Stimulated activated CD8-positive, alpha-beta memory T cell treated with anti-CD3 and anti-CD28 coated beads, Interleukin-7, amount 100 ng/mL, for 48 hours (primary cell): ENCODE data around the gene SLC2A3.
"Not testable (repeated sequence)": the region's sequence is repeated elsewhere in the genome, so short reads cannot be mapped to it uniquely, and the experiment has no call there.

Experiments
- DNase-seq, 2 donors: peaks; one replicate each; pipeline ENCODE4 v3.0.0-alpha.2; 2020; ENCODE audit warnings: low read depth in 1 of 2; ENCODE audit errors: extremely low read depth in 1 of 2

SLC2A3 gene

GRCh38 chr12:7935590-7936581 is at the start of gene SLC2A3:
SLC2A3 (minus strand) TSS chr12:7936187; CDS start chr12:7936034, 153 bp downstream.
- peak; percentile 41 to 69 for DNase-seq

DNA sequence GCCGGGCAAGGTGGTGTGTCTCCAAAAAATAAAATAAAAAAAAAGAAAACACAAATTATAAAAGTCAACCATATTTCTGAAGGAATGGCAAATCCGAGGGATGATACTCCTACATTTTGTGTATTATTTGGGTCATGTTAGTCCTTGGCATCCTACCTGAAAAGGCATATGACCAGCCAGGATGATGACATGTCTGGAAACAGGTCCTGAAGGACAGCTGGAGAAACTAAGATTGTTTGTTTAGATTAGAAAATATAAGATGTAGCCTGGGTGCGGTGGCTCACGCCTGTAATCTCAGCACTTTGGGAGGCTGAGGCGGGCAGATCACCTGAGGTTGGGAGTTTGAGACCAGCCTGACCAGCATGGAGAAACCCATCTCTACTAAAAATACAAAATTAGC is 48.9 kb upstream of the SLC2A3 start:
- no peak for DNase-seq

GRCh38 chr12:7983460-7983859 is 47.5 kb upstream of the SLC2A3 start:
- DNase-seq: not testable (repeated sequence)

- DNase-seq: not testable (repeated sequence)
Measured at GRCh38 chr12:7983019-7983418, 47.0 kb upstream of the SLC2A3 start.

DNA sequence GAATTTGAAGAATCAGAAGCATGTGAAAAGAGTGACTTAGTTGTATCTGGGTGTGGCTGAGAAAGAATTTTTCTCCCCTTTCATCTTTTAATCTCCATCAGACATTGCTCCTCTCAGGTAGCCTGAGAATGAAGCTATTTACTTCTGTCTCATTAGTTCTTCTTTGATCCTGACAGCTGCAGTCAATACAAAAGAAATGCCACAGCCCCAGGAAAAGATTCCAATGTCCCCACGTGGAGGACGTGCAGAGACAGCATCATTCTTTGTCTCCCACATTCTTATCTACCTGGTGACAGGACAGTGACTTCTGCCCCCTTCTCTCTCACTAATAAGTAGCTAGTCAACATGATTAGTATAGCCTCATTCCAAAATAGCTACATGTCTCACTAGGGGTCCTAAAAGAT is 46.3 kb upstream of the SLC2A3 start:
- DNase-seq: not testable (repeated sequence)

GRCh38 chr12:7981446-7981845 is 45.5 kb upstream of the SLC2A3 start:
- no peak for DNase-seq

GRCh38 chr12:7977351-7978124 is 41.6 kb upstream of the SLC2A3 start:
- not testable (repeated sequence) for DNase-seq

DNA sequence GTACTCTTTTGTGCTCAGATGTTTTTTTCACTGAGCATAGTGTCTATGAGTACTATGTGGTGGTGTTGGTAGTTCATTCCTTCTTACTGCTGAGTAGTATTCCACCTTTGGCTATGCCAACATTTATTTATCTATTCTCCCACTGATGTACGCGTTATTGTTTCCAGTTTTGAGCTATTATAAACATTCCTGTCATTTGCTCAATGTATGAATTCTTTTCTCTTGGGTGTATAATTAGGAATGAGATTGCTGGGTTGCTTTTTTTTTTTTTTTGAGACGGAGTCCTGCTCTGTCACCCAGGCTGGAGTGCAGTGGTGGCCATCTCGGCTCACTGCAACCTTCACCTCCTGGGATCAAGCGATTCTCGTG is 37.5 kb upstream of the SLC2A3 start:
- DNase-seq: no peak

DNA sequence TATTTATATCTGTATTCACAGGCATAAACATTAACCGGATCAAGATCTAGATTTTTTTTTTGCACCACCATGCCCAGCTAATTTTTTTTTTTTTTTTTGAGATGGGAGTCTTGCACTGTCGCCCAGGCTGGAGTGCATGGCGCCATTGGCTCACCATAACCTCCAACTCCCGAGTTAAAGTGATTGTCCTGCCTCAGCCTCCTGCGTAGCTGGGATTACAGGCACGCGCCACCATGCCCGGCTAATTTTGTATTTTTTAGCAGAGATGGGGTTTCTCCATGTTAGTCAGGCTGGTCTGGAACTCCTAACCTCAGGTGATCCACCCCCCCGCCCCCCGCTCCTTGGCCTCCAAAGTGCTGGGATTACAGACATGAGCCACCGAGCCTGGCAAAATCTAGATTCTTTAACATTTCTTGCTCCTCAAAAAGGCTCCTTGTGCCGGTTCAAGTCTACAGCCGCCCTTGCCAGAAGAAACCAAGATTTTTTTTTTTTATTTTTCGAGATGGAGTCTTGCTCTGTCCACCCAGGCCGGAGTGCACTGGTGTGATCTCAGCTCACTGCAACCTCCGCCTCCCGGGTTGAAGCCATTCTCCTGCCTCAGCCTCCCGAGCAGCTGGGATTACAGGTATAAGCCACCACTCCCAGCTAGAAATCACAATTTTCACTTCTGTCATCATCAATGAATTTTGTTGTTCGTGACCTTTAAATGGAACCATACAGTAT is 36.9 kb upstream of the SLC2A3 start:
- DNase-seq: no peak

DNA sequence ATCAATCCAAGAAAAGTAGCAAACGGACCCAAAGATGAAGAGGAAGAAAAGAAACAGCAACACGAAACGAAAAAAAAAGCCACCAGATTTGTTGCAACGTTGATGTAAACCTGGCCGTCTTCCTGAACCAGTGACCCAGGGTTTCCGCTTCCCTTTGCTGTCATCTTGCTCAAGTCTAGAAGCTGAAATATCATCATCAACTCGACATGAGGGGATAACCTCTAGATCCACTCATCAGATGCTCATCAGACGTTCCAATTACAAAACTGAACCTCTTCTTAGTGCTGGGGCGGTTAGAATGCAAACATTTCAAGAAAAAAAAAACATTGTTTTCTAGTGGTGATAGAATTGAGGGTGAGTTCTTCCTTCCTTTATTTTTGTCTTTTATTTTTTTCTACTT is 36.3 kb upstream of the SLC2A3 start:
- not testable (repeated sequence) for DNase-seq

DNA sequence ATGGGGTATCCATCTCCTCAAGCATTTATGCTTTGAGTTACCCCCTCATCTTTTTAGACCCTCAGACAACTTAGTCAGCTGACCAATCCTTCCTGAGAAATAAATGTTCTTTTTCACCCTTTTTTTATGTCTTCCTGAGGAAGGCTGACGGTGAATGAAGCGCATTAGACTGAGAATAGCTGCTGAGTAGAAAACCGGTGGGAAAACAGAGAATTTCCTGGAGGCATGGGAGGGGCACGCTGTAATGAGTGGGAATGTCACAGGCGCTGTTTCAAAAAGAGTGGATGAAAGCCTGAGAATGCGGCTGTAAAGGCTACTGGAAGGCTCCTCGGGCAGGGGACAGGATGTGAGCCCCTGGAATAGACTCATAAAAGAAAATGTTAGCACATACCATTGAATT is 35.8 kb upstream of the SLC2A3 start:
- not testable (repeated sequence) for DNase-seq

DNA sequence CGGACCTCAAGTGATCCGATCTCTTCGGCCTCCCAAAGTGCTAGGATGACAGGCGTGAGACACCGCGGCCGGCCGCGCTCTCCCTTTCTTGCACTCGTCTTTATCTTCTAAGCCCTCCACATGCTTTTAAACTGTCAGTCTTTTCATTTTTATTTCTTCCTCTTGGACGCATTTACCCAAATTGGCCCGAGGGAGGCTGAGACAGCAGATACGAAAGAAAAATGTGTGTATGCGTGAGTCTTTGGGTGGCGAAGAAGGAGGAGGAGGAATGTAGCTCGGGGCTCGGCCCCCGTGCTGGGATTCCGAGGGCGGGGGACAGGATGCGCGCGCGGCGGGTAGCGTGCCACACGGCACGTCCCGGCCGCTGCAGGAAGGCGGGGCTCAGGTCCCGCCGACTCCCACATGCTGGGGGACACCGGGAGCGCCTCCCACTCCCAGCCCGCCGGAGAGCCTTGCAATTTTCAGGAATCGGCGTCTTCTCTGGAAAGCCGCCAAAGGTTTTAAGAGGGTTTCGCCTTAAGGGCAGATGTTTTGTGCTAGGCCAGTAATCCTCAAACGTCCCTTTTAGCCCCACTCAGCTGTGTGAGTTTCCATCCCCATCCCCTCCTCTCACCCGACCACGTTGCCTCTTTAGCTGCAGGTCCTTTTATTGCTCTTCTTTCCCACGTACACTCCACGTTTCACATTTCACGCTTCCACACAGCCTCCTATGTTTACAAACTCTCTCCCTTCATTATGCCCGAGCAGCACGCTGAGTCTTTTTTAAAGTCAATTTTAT is 34.7 kb upstream of the SLC2A3 start:
- DNase-seq: peak; percentile 79 to 92

DNA sequence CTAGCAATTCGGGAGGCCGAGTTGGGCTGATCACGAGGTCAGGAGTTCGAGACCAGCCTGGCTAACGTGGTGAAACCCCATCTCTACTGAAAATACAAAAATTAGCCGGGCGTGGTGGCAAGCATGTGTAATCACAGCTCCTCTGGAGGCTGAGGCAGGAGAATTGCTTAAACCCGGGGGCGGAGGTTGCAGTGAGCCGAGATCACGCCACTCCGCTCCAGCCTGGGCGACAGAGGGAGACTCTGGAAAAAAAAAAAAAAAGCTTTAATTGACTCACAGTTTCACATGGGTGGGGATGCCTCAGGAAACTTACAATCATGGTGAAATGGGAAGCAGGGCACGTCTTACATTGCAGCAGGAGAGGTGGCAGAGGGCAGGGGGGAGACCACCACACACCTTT is 30.6 kb upstream of the SLC2A3 start:
- peak in 1 of 2 donors; percentile 29 for DNase-seq

DNA sequence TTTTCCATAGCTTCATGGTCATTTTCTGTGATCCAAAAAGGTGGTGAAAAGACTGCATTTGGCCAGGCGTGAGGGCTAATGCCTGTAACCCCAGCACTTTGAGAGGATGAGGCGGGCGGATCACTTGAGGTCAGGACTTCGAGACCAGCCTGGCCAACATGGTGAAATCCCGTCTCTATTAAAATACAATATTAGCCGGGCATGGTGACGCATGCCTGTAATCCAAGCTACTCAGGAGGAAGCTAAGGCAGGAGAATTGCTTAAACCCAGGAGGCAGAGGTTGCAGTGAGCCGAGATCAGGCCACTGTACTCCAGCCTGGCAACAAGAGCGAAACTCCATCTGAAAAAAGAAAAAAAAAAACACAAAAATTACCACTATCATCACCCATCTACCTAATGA is 28.7 kb upstream of the SLC2A3 start:
- DNase-seq: not testable (repeated sequence)

GRCh38 chr12:7961395-7962178 is 25.6 kb upstream of the SLC2A3 start:
- DNase-seq: no peak

- peak in 1 of 2 donors; percentile 48 for DNase-seq
Measured at GRCh38 chr12:7959701-7960121, 23.7 kb upstream of the SLC2A3 start.

GRCh38 chr12:7959278-7959677 is 23.3 kb upstream of the SLC2A3 start:
- no peak for DNase-seq

- not testable (repeated sequence) for DNase-seq
Measured at GRCh38 chr12:7954877-7955276, 18.9 kb upstream of the SLC2A3 start.

- DNase-seq: not testable (repeated sequence)
Measured at GRCh38 chr12:7954418-7954817, 18.4 kb upstream of the SLC2A3 start.
